ENCODE results near the gene POLR1E. TPM values are rescaled to one million over a fixed set of nuclear protein-coding genes. Genes with fewer than 3 reads are reported as not detected.

POLR1E gene
- total RNA-seq, 6 experiments from 2014 or later = 11.7 to 18.1 (median 14.4) TPM

DNA sequence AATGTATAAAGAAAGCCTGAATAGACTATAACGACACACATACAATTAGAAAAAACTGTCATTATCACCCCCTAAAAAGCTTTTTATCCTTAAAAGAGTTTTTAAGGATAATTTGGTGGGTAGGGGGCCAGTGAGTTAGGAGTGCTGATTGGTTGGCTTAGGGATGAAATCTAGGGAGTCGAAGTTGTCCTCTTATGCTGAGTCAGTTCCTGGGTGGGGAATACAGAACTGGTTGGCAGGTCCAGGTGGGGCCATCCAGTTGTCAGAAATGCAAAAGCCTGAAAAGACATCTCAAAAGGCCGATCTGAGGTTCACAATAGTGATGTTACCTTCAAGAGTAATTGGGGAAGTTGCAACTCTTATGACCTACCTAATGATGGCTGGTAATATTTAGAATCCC, 34.1 kb upstream of the POLR1E start:
- H3K27ac ChIP-seq = no peak overlapping the region
- TF ChIP-seq, protein P1, sequence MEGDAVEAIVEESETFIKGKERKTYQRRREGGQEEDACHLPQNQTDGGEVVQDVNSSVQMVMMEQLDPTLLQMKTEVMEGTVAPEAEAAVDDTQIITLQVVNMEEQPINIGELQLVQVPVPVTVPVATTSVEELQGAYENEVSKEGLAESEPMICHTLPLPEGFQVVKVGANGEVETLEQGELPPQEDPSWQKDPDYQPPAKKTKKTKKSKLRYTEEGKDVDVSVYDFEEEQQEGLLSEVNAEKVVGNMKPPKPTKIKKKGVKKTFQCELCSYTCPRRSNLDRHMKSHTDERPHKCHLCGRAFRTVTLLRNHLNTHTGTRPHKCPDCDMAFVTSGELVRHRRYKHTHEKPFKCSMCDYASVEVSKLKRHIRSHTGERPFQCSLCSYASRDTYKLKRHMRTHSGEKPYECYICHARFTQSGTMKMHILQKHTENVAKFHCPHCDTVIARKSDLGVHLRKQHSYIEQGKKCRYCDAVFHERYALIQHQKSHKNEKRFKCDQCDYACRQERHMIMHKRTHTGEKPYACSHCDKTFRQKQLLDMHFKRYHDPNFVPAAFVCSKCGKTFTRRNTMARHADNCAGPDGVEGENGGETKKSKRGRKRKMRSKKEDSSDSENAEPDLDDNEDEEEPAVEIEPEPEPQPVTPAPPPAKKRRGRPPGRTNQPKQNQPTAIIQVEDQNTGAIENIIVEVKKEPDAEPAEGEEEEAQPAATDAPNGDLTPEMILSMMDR (IDR thresholded peaks at IDR 0.05) = no peak
- no peak for TF ChIP-seq POLR2A (IDR thresholded peaks at IDR 0.05)
- no peak for ATAC-seq
- H3K4me3 ChIP-seq = no peak overlapping the region
- intact Hi-C loops (cut with DNase I) = no loop called here
- WGBS (ENCODE audit: insufficient coverage, low coverage, low lambda C conversion rate, missing lambda C conversion rate) = 60% methylated on average over 2 of the region's 3 CpGs
- DNase-seq = no peak
- peaks cover 0 to 32% (median 15%) of the 10 kb centered on the region in 4 donors for H3K4me1 ChIP-seq
- no peaks in the 10 kb centered on the region for H3K9me3 ChIP-seq
- H3K36me3 ChIP-seq = no peaks in the 10 kb centered on the region
- no peaks in the 10 kb centered on the region for H3K27me3 ChIP-seq

DNA sequence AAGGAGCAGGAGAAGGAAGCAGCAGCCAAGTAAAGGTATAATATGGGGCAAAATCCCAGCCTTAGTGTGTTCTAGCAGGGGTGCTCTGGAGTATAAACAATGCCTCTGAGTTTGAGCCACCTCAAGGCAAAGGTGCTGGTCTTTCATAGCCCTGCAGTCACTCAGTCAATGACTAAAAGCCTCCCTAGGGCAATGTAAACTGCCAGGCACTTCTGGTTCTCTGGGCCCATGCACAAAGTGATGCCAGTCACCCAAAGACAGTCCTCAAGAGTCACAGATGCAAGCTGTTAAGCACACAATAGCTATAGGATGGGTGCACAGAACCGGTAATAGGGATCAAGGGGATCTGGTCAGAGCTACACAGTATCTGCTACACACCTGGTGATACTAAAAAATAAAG, 33.1 kb upstream of the POLR1E start:
- intact Hi-C loops (cut with DNase I) = no loop called here
- ATAC-seq (no peak), DNase-seq (no peak)
- peaks cover 0 to 27% (median 13%) of the 10 kb centered on the region in 4 donors for H3K4me1 ChIP-seq
- no peaks in the 10 kb centered on the region for H3K36me3 ChIP-seq
- H3K4me3 ChIP-seq = no peak overlapping the region
- WGBS (ENCODE audit: insufficient coverage, low coverage, low lambda C conversion rate, missing lambda C conversion rate) = 100% methylated on average over 1 of the region's 1 CpG
- H3K27me3 ChIP-seq = no peaks in the 10 kb centered on the region
- no peaks in the 10 kb centered on the region for H3K9me3 ChIP-seq
- H3K27ac ChIP-seq = no peak overlapping the region
- TF ChIP-seq, protein P1 (IDR thresholded peaks at IDR 0.05) = no peak
- no peak for TF ChIP-seq POLR2A (IDR thresholded peaks at IDR 0.05)

DNA sequence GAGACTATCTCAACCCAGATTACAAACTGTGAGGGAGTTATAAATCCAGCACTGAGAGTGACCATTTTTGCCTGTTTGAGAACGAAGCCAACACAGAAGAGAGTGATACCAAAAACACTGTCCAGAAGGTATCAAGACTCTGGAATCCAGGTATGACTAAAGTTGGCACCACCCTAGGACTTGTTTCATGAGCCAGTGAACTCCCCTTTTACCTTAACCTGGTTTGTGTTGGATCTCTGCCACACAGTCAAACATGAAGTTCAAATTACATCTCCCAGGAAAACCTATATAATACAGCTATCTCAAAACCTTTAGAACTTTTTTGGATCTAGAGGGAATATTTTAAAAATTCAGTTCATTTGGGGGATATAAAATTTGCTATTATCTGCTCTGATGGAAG, 31.9 kb upstream of the POLR1E start:
- DNase-seq = no peak
- H3K27me3 ChIP-seq = no peaks in the 10 kb centered on the region
- TF ChIP-seq, protein P1 (IDR thresholded peaks at IDR 0.05) = no peak
- TF ChIP-seq POLR2A (IDR thresholded peaks at IDR 0.05) = no peak
- H3K27ac ChIP-seq = peak overlapping the region in 1 of 3 donors; percentile 48
- H3K36me3 ChIP-seq = no peaks in the 10 kb centered on the region
- no peaks in the 10 kb centered on the region for H3K9me3 ChIP-seq
- H3K4me1 ChIP-seq = peaks cover 0 to 27% (median 13%) of the 10 kb centered on the region in 4 donors
- peak; percentile 63 to 80 (median 74) for ATAC-seq
- 33% methylated on average over 1 of the region's 1 CpG for WGBS (ENCODE audit: insufficient coverage, low coverage, low lambda C conversion rate, missing lambda C conversion rate)
- H3K4me3 ChIP-seq = no peak overlapping the region
- intact Hi-C loops (cut with DNase I) = no loop called here

DNA sequence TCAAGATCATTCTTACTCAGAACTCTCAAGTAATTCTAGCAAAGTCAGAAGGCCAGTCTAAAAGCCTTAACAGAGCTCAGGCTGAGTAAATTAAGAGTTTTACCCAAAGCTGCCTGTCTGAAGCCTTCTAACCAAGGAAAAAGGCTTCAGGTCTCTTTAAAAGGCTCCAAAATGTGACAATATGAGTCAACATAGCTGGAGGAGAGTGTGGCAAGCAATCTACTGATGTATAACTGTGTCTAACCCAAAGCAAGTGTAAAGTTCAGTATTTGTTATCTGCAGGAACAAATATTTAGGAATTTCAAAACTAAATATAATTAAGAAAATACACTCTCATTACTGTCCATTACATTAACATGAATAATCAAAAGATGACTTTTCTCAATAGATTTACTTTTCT, 31.5 kb upstream of the POLR1E start:
- ATAC-seq = peak; percentile 68 to 80 (median 76)

More for the DNA sequence above, 31.5 kb upstream of the POLR1E start:
- no peaks in the 10 kb centered on the region for H3K27me3 ChIP-seq
- intact Hi-C loops (cut with DNase I) = no loop called here
- DNase-seq = no peak
- TF ChIP-seq, protein P1 (IDR thresholded peaks at IDR 0.05) = no peak
- no peak for TF ChIP-seq POLR2A (IDR thresholded peaks at IDR 0.05)
- no peaks in the 10 kb centered on the region for H3K9me3 ChIP-seq
- H3K4me3 ChIP-seq = no peak overlapping the region
- H3K4me1 ChIP-seq = peaks cover 0 to 27% (median 13%) of the 10 kb centered on the region in 4 donors
- H3K27ac ChIP-seq = peak overlapping the region in 1 of 3 donors; percentile 48
- no peaks in the 10 kb centered on the region for H3K36me3 ChIP-seq
